Measurements from ENCODE around the gene MUC21.

GRCh38 chr6:30954631-30955366 is 28.7 kb upstream of the MUC21 start:
- no peak for TF ChIP-seq POLR2A (IDR thresholded peaks at IDR 0.05; ENCODE audit: extremely low read depth, insufficient read length)
- TF ChIP-seq, protein P1, sequence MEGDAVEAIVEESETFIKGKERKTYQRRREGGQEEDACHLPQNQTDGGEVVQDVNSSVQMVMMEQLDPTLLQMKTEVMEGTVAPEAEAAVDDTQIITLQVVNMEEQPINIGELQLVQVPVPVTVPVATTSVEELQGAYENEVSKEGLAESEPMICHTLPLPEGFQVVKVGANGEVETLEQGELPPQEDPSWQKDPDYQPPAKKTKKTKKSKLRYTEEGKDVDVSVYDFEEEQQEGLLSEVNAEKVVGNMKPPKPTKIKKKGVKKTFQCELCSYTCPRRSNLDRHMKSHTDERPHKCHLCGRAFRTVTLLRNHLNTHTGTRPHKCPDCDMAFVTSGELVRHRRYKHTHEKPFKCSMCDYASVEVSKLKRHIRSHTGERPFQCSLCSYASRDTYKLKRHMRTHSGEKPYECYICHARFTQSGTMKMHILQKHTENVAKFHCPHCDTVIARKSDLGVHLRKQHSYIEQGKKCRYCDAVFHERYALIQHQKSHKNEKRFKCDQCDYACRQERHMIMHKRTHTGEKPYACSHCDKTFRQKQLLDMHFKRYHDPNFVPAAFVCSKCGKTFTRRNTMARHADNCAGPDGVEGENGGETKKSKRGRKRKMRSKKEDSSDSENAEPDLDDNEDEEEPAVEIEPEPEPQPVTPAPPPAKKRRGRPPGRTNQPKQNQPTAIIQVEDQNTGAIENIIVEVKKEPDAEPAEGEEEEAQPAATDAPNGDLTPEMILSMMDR (IDR thresholded peaks at IDR 0.05; ENCODE audit: low read depth, low read length) = no peak
- no peak for TF ChIP-seq MYC (IDR thresholded peaks at IDR 0.05; ENCODE audit: low read depth, low read length)
- TF ChIP-seq, protein P2, sequence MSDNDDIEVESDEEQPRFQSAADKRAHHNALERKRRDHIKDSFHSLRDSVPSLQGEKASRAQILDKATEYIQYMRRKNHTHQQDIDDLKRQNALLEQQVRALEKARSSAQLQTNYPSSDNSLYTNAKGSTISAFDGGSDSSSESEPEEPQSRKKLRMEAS (IDR thresholded peaks at IDR 0.05; ENCODE audit: low read depth, low read length) = no peak
